T-helper 9 cell (primary cell): ENCODE data around the gene SYNE2.

Experiments used
- DNase-seq: peaks from one replicate; pipeline ENCODE4 v3.0.0-alpha.2; 2020

Gene SYNE2

GRCh38 chr14:63909984-63910383, 57.2 kb downstream of the SYNE2 start:
- no peak for DNase-seq

- no peak for DNase-seq
Measured at GRCh38 chr14:63910583-63911363, 58.0 kb downstream of the SYNE2 start.

GRCh38 chr14:63911404-63911803, 58.6 kb downstream of the SYNE2 start:
- DNase-seq: no peak

GRCh38 chr14:63912286-63912685, 59.5 kb downstream of the SYNE2 start:
- DNase-seq: no peak

- DNase-seq: no peak
Measured at GRCh38 chr14:63918411-63918810, 65.6 kb downstream of the SYNE2 start.

GRCh38 chr14:63922696-63923421, 70.1 kb downstream of the SYNE2 start:
- DNase-seq: no peak

GRCh38 chr14:63923422-63923752, 70.6 kb downstream of the SYNE2 start:
- no peak for DNase-seq

- DNase-seq: no peak
Measured at GRCh38 chr14:63924375-63924774, 71.6 kb downstream of the SYNE2 start.

- DNase-seq: no peak
Measured at GRCh38 chr14:63926641-63927040, 73.8 kb downstream of the SYNE2 start.

- no peak for DNase-seq
Measured at GRCh38 chr14:63928744-63929174, 76.0 kb downstream of the SYNE2 start.

GRCh38 chr14:63933110-63933509, 80.3 kb downstream of the SYNE2 start:
- no peak for DNase-seq

GRCh38 chr14:63933711-63934110, 80.9 kb downstream of the SYNE2 start:
- DNase-seq: no peak

GRCh38 chr14:63938198-63939005, 85.6 kb downstream of the SYNE2 start:
- DNase-seq: no peak

GRCh38 chr14:63939006-63939270, 86.1 kb downstream of the SYNE2 start:
- DNase-seq: no peak

GRCh38 chr14:63940387-63940786, 87.6 kb downstream of the SYNE2 start:
- DNase-seq: no peak

- DNase-seq: no peak
Measured at GRCh38 chr14:63941023-63941422, 88.2 kb downstream of the SYNE2 start.

- no peak for DNase-seq
Measured at GRCh38 chr14:63949696-63950095, 96.9 kb downstream of the SYNE2 start.

- DNase-seq: no peak
Measured at GRCh38 chr14:63951021-63951420, 98.2 kb downstream of the SYNE2 start.

- DNase-seq: no peak
Measured at GRCh38 chr14:63951429-63951828, 98.6 kb downstream of the SYNE2 start.

GRCh38 chr14:63952053-63952932, 99.5 kb downstream of the SYNE2 start:
- DNase-seq: no peak

GRCh38 chr14:63952933-63953437, 100.2 kb downstream of the SYNE2 start:
- DNase-seq: no peak

- no peak for DNase-seq
Measured at GRCh38 chr14:63956326-63956725, 103.5 kb downstream of the SYNE2 start.
